NCI-H2171 treated with DMSO at 0.1 percent for 48 hours (cell line): ENCODE measurements around the gene SLC28A1.

Experiments used
- DNase-seq: peaks from one replicate; lab custom pipeline; 2025; lab: John Stamatoyannopoulos, UW

Gene SLC28A1

GRCh38 chr15:84883916-84884781, at the start of gene SLC28A1:
Gene SLC28A1, plus strand, starts transcription at chr15:84884662. Its CDS starts 3,099 bp downstream, at chr15:84887761.
- DNase-seq = peak; percentile 18

- no peak for DNase-seq
These were observed 49.5 kb upstream of the SLC28A1 start for GRCh38 chr15:84834969-84835368.

- no peak for DNase-seq
These were observed 48.7 kb upstream of the SLC28A1 start for GRCh38 chr15:84835661-84836337.

- DNase-seq = no peak
These were observed 47.6 kb upstream of the SLC28A1 start for GRCh38 chr15:84836844-84837243.

- no peak for DNase-seq
These were observed 44.7 kb upstream of the SLC28A1 start for GRCh38 chr15:84839714-84840113.

GRCh38 chr15:84840255-84840654, 44.2 kb upstream of the SLC28A1 start:
- no peak for DNase-seq

GRCh38 chr15:84840741-84841429, 43.6 kb upstream of the SLC28A1 start:
- no peak for DNase-seq

GRCh38 chr15:84842781-84843180, 41.7 kb upstream of the SLC28A1 start:
- DNase-seq = no peak

GRCh38 chr15:84844964-84845363, 39.5 kb upstream of the SLC28A1 start:
- no peak for DNase-seq

- peak; percentile 57 for DNase-seq
These were observed 38.8 kb upstream of the SLC28A1 start for GRCh38 chr15:84845631-84846030.

GRCh38 chr15:84846269-84846668, 38.2 kb upstream of the SLC28A1 start:
- DNase-seq = no peak

GRCh38 chr15:84847382-84847781, 37.1 kb upstream of the SLC28A1 start:
- no peak for DNase-seq

- no peak for DNase-seq
These were observed 32.2 kb upstream of the SLC28A1 start for GRCh38 chr15:84852212-84852611.

GRCh38 chr15:84855136-84855535, 29.3 kb upstream of the SLC28A1 start:
- DNase-seq = peak; percentile 8

- no peak for DNase-seq
These were observed 28.7 kb upstream of the SLC28A1 start for GRCh38 chr15:84855765-84856164.

GRCh38 chr15:84856731-84857417, 27.6 kb upstream of the SLC28A1 start:
- no peak for DNase-seq

- no peak for DNase-seq
These were observed 27.0 kb upstream of the SLC28A1 start for GRCh38 chr15:84857418-84858004.

GRCh38 chr15:84858231-84858630, 26.2 kb upstream of the SLC28A1 start:
- DNase-seq = no peak

- DNase-seq = no peak
These were observed 25.3 kb upstream of the SLC28A1 start for GRCh38 chr15:84859144-84859543.

- no peak for DNase-seq
These were observed 24.8 kb upstream of the SLC28A1 start for GRCh38 chr15:84859651-84860050.

GRCh38 chr15:84861781-84862180, 22.7 kb upstream of the SLC28A1 start:
- no peak for DNase-seq
